Measurements from ENCODE around the gene STAT3.
A peak's percentile ranks its signal among the peaks of the same experiment; 100 is the strongest.
"Not testable (repeated sequence)": the region's sequence is repeated elsewhere in the genome, so short reads cannot be mapped to it uniquely, and the experiment has no call there.

Gene STAT3

DNA sequence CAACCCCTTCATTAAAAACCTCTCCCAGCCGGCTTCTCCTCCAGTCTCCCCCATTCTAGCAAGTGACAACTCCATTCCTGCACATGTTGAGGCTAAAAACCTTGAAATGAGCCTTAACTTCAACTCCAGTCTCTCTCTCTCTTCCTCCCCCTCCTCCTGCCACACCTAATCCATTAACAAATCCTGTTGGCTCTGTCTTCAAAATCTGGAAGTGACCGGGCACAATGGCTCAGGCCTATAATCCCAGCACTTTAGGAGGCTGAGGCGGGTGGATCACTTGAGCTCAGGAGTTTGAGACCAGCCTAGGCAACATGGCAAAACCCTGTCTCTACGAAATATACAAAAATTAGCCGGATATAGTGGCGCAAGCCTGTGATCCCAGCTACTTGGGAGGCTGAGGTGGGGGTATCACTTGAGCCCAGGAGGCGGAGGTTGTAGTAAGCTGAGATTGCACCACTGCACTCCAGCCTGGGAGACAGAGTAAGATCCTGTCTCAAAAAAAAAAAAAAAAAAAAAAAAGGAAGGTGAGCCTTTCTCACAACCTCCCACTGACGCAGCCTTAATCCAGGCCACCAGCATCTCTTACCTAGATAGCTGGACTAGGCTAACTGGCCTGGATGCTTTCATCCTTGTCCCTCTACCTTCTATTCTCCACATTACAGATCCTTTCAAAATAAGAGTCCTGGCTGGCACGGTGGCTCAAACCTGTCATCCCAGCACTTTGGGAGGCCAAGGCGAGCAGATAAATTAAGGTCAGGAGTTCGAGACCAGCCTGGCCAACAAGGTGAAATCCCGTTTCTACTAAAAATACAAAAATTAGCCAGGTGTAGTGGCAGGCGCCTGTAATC, 21.8 kb downstream of the STAT3 start:
- peaks cover 20% of the 10 kb centered on the region for H3K4me1 ChIP-seq (ENCODE audit: control insufficient read depth, insufficient read depth, low read length, poor library complexity, severe bottlenecking)
- H3K9me3 ChIP-seq (ENCODE audit: control insufficient read depth, low read length); H3K27me3 ChIP-seq (replicated peaks; ENCODE audit: control insufficient read depth, insufficient read depth, low read length, poor library complexity, severe bottlenecking); DNase-seq; H3K4me3 ChIP-seq (ENCODE audit: insufficient read depth, low read depth, low read length, poor library complexity, severe bottlenecking); H3K36me3 ChIP-seq (ENCODE audit: control insufficient read depth, insufficient read depth, low read length); H3K27ac ChIP-seq (ENCODE audit: insufficient read depth, low read length, poor library complexity, severe bottlenecking): not testable (repeated sequence)

- Histone ChIP-seq H3K4me3 (ENCODE audit: insufficient read depth, low read depth, low read length, poor library complexity, severe bottlenecking) (no peak overlapping the region), H3K27me3 (replicated peaks; ENCODE audit: control insufficient read depth, insufficient read depth, low read length, poor library complexity, severe bottlenecking) (no peaks in the 10 kb centered on the region), H3K4me1 (ENCODE audit: control insufficient read depth, insufficient read depth, low read length, poor library complexity, severe bottlenecking) (peaks cover 20% of the 10 kb centered on the region), H3K9me3 (ENCODE audit: control insufficient read depth, low read length) (no peaks in the 10 kb centered on the region), H3K27ac (ENCODE audit: insufficient read depth, low read length, poor library complexity, severe bottlenecking) (no peak overlapping the region), H3K36me3 (ENCODE audit: control insufficient read depth, insufficient read depth, low read length) (no peaks in the 10 kb centered on the region)
- DNase-seq = no peak
Observed at GRCh38 chr17:42365136-42365535, 23.1 kb downstream of the STAT3 start.

DNA sequence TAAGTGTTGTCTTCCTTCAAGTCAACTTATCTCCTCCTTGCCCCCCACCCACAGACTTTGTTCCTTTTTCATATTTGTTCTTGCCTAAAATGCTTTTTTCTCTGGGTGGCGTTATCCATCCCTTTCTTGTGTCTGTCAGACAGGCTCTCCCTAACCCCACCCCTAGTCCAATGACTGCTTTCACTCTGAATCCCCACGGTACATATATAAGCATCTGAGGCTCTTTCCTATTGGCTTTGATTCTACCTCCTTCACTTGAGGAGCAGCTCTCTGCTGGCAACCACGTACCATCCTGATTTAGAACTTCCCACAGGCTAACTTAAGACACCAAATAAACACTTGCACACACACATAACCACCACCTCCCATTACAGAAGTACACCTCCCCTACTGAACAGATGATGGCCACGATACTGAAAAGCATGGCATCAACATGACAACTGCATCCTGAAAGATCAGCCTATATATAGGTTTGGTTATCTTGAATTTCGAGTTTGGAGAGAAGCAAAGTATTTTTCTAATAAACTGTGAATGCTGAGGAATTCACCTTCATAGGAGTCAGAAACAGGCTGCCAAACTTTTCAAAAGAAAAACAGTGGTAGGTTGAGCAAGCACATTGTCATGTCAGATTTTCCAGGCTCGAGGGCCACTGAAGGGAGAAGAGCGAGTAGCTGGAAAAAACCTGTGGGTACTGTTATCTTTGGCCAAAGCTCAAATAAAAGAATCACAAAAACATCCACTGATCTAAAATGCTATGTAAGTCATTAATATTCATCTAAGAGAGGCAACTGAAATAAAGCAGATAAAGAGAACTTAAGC, 24.3 kb downstream of the STAT3 start:
- Histone ChIP-seq H3K4me1 (ENCODE audit: control insufficient read depth, insufficient read depth, low read length, poor library complexity, severe bottlenecking) (peaks cover 20% of the 10 kb centered on the region), H3K9me3 (ENCODE audit: control insufficient read depth, low read length) (no peaks in the 10 kb centered on the region), H3K36me3 (ENCODE audit: control insufficient read depth, insufficient read depth, low read length) (no peaks in the 10 kb centered on the region), H3K27ac (ENCODE audit: insufficient read depth, low read length, poor library complexity, severe bottlenecking) (no peak overlapping the region), H3K27me3 (replicated peaks; ENCODE audit: control insufficient read depth, insufficient read depth, low read length, poor library complexity, severe bottlenecking) (no peaks in the 10 kb centered on the region), H3K4me3 (ENCODE audit: insufficient read depth, low read depth, low read length, poor library complexity, severe bottlenecking) (no peak overlapping the region)
- DNase-seq = no peak

DNA sequence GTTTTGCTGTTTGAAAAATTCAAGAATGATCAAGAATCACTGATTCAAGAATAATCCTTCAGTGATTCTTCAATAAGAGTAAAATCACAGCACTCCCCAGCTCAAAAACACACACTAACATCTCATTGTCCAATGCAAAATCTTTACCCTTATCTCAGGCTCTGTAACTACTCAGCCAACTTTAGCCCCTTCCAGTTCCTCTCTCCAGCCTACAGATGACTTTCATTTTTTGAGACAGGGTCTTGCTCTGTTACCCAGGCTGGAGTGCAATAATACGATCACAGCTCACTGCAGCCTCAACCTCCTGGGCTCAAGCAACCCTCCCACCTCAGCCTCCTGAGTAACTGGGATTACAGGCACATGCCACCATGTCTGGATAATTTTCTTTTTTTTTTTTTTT, 25.0 kb downstream of the STAT3 start:
- H3K4me1 ChIP-seq (ENCODE audit: control insufficient read depth, insufficient read depth, low read length, poor library complexity, severe bottlenecking) = peaks cover 20% of the 10 kb centered on the region
- no peaks in the 10 kb centered on the region for H3K27me3 ChIP-seq (replicated peaks; ENCODE audit: control insufficient read depth, insufficient read depth, low read length, poor library complexity, severe bottlenecking)
- no peak for DNase-seq
- H3K4me3 ChIP-seq (ENCODE audit: insufficient read depth, low read depth, low read length, poor library complexity, severe bottlenecking) = no peak overlapping the region
- no peaks in the 10 kb centered on the region for H3K9me3 ChIP-seq (ENCODE audit: control insufficient read depth, low read length)
- no peaks in the 10 kb centered on the region for H3K36me3 ChIP-seq (ENCODE audit: control insufficient read depth, insufficient read depth, low read length)
- no peak overlapping the region for H3K27ac ChIP-seq (ENCODE audit: insufficient read depth, low read length, poor library complexity, severe bottlenecking)

- Histone ChIP-seq H3K36me3 (ENCODE audit: control insufficient read depth, insufficient read depth, low read length) (no peaks in the 10 kb centered on the region), H3K9me3 (ENCODE audit: control insufficient read depth, low read length) (no peaks in the 10 kb centered on the region), H3K27me3 (replicated peaks; ENCODE audit: control insufficient read depth, insufficient read depth, low read length, poor library complexity, severe bottlenecking) (no peaks in the 10 kb centered on the region), H3K27ac (ENCODE audit: insufficient read depth, low read length, poor library complexity, severe bottlenecking) (no peak overlapping the region), H3K4me1 (ENCODE audit: control insufficient read depth, insufficient read depth, low read length, poor library complexity, severe bottlenecking) (peaks cover 20% of the 10 kb centered on the region), H3K4me3 (ENCODE audit: insufficient read depth, low read depth, low read length, poor library complexity, severe bottlenecking) (no peak overlapping the region)
- DNase-seq = no peak
Observed at GRCh38 chr17:42362245-42362961, 25.8 kb downstream of the STAT3 start.

DNA sequence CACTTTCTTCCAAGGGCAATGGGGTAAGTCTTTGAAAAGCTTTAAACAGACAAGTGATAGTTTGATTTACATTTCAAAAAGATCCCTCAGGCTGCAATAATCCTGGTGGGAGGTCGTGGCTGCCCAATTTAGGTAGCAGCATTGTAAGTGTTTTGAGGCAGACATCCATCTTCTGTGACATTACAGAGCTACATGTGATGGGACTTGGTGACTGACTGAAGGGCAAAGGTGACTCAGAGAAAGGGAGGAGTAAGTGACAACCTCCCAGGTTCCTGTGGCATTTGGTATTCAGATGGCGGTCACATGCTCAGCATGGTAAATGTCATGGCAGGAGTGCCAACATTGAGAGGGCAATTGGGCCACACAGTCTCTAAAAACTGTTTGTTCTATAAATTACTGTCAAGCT, 26.5 kb downstream of the STAT3 start:
- Histone ChIP-seq H3K27ac (ENCODE audit: insufficient read depth, low read length, poor library complexity, severe bottlenecking) (no peak overlapping the region), H3K4me1 (ENCODE audit: control insufficient read depth, insufficient read depth, low read length, poor library complexity, severe bottlenecking) (peaks cover 20% of the 10 kb centered on the region), H3K36me3 (ENCODE audit: control insufficient read depth, insufficient read depth, low read length) (no peaks in the 10 kb centered on the region), H3K4me3 (ENCODE audit: insufficient read depth, low read depth, low read length, poor library complexity, severe bottlenecking) (no peak overlapping the region), H3K27me3 (replicated peaks; ENCODE audit: control insufficient read depth, insufficient read depth, low read length, poor library complexity, severe bottlenecking) (no peaks in the 10 kb centered on the region), H3K9me3 (ENCODE audit: control insufficient read depth, low read length) (no peaks in the 10 kb centered on the region)
- peak in 1 of 3 donors; percentile 6 for DNase-seq

GRCh38 chr17:42360388-42360787, 27.9 kb downstream of the STAT3 start:
- peaks cover 18% of the 10 kb centered on the region for H3K4me1 ChIP-seq (ENCODE audit: control insufficient read depth, insufficient read depth, low read length, poor library complexity, severe bottlenecking)
- not testable (repeated sequence) for DNase-seq; H3K9me3 ChIP-seq (ENCODE audit: control insufficient read depth, low read length); H3K27ac ChIP-seq (ENCODE audit: insufficient read depth, low read length, poor library complexity, severe bottlenecking); H3K36me3 ChIP-seq (ENCODE audit: control insufficient read depth, insufficient read depth, low read length); H3K27me3 ChIP-seq (replicated peaks; ENCODE audit: control insufficient read depth, insufficient read depth, low read length, poor library complexity, severe bottlenecking); H3K4me3 ChIP-seq (ENCODE audit: insufficient read depth, low read depth, low read length, poor library complexity, severe bottlenecking)

- Histone ChIP-seq H3K4me1 (ENCODE audit: control insufficient read depth, insufficient read depth, low read length, poor library complexity, severe bottlenecking) (peaks cover 18% of the 10 kb centered on the region), H3K27me3 (replicated peaks; ENCODE audit: control insufficient read depth, insufficient read depth, low read length, poor library complexity, severe bottlenecking) (no peaks in the 10 kb centered on the region), H3K36me3 (ENCODE audit: control insufficient read depth, insufficient read depth, low read length) (no peaks in the 10 kb centered on the region), H3K4me3 (ENCODE audit: insufficient read depth, low read depth, low read length, poor library complexity, severe bottlenecking) (no peak overlapping the region), H3K27ac (ENCODE audit: insufficient read depth, low read length, poor library complexity, severe bottlenecking) (no peak overlapping the region), H3K9me3 (ENCODE audit: control insufficient read depth, low read length) (no peaks in the 10 kb centered on the region)
- DNase-seq = no peak
Observed at GRCh38 chr17:42359133-42359532, 29.1 kb downstream of the STAT3 start.

GRCh38 chr17:42358434-42358833, 29.8 kb downstream of the STAT3 start:
- H3K9me3 ChIP-seq (ENCODE audit: control insufficient read depth, low read length) = no peaks in the 10 kb centered on the region
- H3K36me3 ChIP-seq (ENCODE audit: control insufficient read depth, insufficient read depth, low read length) = no peaks in the 10 kb centered on the region
- no peak overlapping the region for H3K4me3 ChIP-seq (ENCODE audit: insufficient read depth, low read depth, low read length, poor library complexity, severe bottlenecking)
- no peak for DNase-seq
- peaks cover 14% of the 10 kb centered on the region for H3K4me1 ChIP-seq (ENCODE audit: control insufficient read depth, insufficient read depth, low read length, poor library complexity, severe bottlenecking)
- no peak overlapping the region for H3K27ac ChIP-seq (ENCODE audit: insufficient read depth, low read length, poor library complexity, severe bottlenecking)
- H3K27me3 ChIP-seq (replicated peaks; ENCODE audit: control insufficient read depth, insufficient read depth, low read length, poor library complexity, severe bottlenecking) = no peaks in the 10 kb centered on the region

Measured in effector memory CD4-positive, alpha-beta T cell (primary cell).